ENCODE data around the gene ATP4A.
"Not testable (repeated sequence)": the region's sequence is repeated elsewhere in the genome, so short reads cannot be mapped to it uniquely, and the experiment has no call there.

Gene ATP4A

DNA sequence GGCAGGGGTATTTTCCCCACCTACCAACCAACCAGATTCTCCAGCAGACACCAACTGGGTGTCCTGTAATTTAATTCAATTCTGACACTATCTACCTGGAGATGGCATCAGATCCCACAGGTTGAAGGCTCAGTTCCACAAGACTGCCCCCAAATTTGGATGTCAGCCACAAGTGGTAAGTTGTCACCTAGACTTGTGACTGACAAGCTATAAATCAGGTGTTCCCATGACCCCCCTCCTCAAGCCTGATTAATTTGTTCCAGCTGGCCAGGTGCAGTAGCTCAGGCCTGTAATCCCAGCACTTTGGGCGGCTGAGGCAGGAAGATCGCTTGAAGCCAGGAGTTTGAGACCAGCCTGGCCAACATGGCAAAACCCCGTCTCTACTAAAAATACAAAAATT is 38.5 kb upstream of the ATP4A start:
- TF ChIP-seq, protein P1, sequence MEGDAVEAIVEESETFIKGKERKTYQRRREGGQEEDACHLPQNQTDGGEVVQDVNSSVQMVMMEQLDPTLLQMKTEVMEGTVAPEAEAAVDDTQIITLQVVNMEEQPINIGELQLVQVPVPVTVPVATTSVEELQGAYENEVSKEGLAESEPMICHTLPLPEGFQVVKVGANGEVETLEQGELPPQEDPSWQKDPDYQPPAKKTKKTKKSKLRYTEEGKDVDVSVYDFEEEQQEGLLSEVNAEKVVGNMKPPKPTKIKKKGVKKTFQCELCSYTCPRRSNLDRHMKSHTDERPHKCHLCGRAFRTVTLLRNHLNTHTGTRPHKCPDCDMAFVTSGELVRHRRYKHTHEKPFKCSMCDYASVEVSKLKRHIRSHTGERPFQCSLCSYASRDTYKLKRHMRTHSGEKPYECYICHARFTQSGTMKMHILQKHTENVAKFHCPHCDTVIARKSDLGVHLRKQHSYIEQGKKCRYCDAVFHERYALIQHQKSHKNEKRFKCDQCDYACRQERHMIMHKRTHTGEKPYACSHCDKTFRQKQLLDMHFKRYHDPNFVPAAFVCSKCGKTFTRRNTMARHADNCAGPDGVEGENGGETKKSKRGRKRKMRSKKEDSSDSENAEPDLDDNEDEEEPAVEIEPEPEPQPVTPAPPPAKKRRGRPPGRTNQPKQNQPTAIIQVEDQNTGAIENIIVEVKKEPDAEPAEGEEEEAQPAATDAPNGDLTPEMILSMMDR (IDR thresholded peaks at IDR 0.05), result no peak
- no peak for TF ChIP-seq ZFX (IDR thresholded peaks at IDR 0.05; ENCODE audit: borderline replicate concordance)
- H3K27ac ChIP-seq, result no peak overlapping the region

DNA sequence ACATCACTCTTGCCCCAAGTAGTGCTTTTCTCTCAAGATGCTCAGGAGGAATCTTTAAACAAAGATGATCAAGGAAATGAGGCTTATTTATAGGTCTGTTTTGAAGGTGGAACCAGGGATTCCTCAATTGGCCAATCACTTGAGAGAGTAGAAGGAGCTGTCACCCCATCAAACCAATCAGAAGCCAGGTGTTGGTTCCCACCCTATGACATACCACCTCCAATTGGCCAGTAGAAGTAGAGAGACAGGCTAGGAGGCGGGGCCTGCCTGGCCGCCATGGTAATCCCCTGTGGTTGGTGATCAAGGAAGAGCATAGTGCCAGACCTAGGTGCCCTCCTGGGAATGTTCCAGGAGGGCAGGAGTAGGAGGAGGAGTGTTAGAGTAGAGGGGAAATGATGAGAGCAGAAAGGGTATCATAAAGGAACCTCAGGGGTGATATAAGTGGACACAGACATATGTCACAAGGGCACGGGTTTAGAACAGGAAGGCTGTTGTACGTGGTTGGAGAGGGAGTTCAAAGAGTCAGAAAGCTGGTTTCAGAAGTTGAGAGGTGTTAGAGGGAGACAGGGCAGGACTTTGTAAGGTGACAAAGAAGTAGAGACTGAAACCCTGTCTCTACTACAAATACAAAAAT is 33.0 kb upstream of the ATP4A start:
- no peak for TF ChIP-seq ZFX (IDR thresholded peaks at IDR 0.05; ENCODE audit: borderline replicate concordance)
- TF ChIP-seq, protein P1 (IDR thresholded peaks at IDR 0.05), result no peak
- no peak overlapping the region for H3K27ac ChIP-seq

DNA sequence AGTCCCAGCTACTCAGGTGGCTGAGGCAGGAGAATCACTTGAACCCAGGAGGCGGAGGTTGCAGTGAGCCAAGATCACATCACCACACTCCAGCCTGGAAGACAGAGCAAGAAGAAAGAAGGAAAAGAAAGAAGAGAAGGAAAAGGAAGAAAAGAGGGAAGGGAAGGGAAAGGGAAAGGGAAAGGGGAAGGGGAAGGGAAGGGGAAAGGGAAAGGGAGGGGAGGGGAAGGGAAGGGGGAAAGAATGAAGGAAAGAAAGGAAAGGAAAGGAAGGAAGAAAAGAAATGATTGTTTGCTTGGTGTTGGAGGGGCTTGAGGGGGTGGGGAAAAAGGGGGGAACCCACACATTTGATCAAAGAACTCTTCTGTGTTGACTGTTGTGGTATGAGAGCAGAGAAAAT is 32.5 kb upstream of the ATP4A start:
- H3K27ac ChIP-seq, result no peak overlapping the region
- TF ChIP-seq, protein P1 (IDR thresholded peaks at IDR 0.05), result no peak
- no peak for TF ChIP-seq ZFX (IDR thresholded peaks at IDR 0.05; ENCODE audit: borderline replicate concordance)

DNA sequence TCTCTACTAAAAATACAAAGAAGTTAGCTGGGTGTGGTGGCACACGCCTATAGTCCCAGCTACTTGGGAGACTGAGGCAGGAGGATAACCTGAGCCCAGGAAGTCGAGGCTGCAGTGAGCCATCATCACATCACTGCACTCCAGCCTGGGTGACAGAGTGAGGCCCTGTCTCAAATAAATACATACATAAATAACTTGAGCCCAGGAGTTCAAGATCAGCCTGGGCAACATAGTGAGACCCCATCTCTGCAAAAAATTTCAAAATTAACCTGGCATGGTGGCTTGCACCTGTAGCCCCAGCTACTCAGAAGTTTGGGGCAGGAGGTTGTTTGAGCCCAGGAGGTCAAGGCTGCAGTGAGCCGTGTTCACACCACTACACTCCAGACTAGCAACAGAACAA is 31.6 kb upstream of the ATP4A start:
- not testable (repeated sequence) for H3K27ac ChIP-seq

DNA sequence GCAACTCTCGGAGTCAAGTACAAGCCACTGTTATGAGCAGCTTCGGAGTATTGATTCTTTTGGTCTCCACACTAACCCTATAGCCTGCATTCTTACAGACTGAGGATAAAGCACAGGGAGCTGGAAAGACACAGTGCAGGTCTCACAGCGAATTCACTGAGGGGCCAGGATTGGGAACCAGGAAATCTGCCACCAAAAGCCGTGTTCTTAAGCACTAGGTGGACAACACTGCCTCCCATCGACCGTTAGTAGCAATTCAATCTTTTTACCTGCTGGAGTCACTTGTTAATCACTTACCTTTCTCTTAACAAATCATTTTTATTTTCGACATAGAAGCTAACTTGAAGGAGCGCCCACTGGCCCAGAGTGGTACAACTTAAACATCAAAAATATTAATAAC is 28.8 kb upstream of the ATP4A start:
- H3K27ac ChIP-seq, result no peak overlapping the region
- no peak for TF ChIP-seq ZFX (IDR thresholded peaks at IDR 0.05; ENCODE audit: borderline replicate concordance)
- TF ChIP-seq, protein P1 (IDR thresholded peaks at IDR 0.05), result peak; percentile 61

DNA sequence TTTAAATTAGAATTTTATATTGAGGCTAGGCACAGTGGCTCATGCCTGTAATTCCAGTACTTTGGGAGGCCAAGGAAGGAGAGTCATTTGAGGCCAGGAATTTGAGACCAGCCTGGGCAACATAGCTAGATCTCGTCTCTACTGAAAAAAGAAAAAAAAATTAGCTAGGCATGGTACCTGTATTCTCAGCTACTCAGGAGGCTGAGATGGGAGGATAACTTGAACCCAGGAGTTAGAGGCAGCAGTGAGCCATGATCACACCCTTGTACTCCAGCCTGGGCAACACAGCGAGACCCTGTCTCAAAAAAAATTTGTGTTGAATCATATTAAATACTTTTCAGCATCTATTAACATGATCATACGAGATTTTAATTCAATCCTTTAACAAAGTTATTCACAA is 27.4 kb upstream of the ATP4A start:
- no peak overlapping the region for H3K27ac ChIP-seq
- TF ChIP-seq, protein P1 (IDR thresholded peaks at IDR 0.05), result no peak
- TF ChIP-seq ZFX (IDR thresholded peaks at IDR 0.05; ENCODE audit: borderline replicate concordance), result no peak

DNA sequence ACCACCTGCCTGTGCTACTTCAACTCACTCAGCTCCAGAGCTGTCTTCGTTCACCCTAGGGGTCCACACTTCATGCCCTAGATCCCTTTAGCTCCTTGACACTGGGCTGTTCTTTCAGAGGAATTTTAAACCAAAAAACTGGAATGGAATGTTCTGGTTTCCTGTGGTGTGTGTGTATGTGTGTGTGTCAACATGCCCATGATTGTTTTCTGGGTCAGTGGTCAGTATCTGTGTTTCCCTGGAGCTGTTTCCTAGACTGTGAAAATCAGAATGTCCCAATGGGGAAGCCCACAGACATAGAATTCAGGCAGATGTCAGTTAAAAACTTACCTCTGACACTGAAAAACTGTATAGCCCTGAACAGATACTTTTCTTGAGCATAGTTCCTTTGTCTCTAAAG is 23.9 kb upstream of the ATP4A start:
- no peak for TF ChIP-seq ZFX (IDR thresholded peaks at IDR 0.05; ENCODE audit: borderline replicate concordance)
- TF ChIP-seq, protein P1 (IDR thresholded peaks at IDR 0.05), result no peak
- H3K27ac ChIP-seq, result no peak overlapping the region

DNA sequence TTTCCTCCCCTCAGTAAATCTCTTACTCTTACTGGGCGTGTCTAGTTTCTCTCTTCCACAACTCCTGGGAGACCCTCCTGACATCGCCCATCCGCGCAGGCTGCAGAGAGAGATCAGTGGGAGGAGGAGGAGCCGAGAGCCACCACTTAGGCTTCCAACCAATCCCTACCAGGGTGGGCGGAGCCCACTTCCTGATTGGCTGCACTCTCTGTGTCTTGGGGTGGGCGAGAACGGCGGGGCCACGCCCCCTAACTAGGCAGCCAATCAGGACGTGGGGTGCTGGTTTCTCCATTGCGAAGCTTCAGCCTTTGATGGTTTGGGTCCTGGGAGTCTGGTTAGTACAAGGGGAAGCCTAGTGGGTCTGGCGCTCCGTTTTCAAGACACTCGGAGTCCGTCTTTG is 22.4 kb upstream of the ATP4A start, which contains the start of gene PMIS2:
TSS of gene PMIS2 (plus strand) at position 326 of the 400 bp plus-strand sequence. CDS start 87 bp downstream, outside the sequence.
- TF ChIP-seq, protein P1 (IDR thresholded peaks at IDR 0.05), result no peak
- no peak for TF ChIP-seq ZFX (IDR thresholded peaks at IDR 0.05; ENCODE audit: borderline replicate concordance)
- no peak within 1 kb of the TSS for H3K27ac ChIP-seq
